ENCODE measurements around the gene MBTPS1.

MBTPS1 gene

DNA sequence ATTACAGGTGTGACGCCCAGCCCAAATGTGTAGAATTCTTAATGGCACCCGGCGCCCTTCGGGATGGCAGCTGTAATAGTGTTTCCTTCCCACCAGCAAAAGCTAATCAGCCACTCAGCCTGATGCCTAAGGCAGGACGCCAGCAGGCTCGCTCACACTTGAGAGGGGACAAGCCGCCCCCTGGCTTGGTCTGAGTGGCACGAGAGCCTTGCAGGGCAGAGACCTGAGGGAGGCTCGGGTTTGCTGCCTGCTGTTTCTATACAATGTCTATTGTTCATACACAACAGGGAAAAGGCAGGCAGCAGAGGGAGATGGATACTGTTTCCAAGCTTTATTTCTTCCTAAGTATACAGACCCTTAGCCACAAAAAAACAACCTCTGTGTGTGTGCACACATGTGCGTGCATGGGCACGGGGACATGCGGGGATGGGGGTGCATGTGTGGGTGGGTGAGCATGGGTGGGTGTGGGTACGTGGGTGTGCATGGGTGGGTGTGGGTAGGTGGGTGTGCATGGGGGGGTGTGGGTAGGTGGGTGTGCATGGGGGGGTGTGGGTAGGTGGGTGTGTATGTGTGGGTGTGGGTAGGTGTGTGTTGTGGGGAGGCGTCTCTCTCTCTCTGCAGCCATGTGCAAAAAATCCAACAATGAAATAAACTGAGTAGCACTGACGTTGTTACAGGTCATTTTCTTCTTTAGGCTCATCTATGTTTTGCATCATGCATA, 84.1 kb downstream of the MBTPS1 start:
- no peak for DNase-seq

DNA sequence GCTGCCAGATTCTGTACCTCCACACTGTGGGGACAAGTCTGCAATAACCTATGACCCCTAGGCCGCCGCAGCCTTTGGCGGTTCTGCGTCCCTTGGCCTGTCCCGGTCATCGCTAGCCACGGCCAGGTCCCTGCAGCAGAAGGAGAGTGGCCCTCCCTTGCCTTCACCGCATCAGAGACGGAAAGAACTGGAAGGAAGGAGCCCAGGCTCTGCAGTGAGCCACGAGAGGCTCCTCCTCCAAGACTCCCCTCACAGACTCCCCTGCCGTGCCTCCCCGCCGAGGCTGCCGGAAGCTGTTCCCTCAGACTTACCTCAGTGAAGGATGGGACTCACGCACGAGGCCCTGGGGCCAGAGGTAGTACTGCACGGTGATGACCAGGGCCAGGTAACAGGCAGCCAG, 85.2 kb downstream of the MBTPS1 start:
- no peak for DNase-seq

DNA sequence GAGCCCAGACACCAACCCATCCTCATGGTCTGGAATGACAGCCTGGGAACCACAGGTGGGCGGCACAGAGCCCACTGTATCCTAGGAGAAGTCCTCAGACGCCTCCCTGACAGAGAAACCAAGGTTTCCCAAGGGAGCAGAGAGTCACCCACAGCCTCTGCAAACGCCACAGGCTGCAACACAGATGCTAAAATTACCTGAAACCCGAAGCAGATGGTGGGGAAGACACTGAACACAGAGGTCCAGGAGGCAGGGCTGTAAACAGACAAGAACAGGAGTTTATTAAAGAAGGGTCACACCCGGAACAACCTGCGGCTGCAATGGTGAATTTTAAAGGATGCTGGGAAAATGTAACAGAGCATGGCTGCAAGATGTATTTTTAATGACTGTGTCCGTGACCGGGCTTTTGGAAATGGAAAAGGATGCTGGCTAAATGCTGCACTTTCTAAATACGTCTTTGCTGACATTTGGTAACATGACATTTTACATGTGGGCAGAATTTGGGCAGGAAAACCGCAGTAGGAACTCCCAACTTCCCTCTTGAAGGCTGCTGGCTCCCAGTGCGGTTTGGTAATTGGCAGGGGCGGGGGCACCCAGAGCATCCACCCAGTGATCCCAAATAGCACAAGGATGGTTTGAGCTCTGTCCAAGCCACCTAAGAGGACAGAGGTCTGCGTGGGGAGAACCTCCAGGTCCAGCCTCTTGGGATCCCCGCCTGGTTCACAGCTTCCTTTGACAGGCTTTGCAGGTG, 87.3 kb downstream of the MBTPS1 start:
- DNase-seq, result peak; percentile 12

DNA sequence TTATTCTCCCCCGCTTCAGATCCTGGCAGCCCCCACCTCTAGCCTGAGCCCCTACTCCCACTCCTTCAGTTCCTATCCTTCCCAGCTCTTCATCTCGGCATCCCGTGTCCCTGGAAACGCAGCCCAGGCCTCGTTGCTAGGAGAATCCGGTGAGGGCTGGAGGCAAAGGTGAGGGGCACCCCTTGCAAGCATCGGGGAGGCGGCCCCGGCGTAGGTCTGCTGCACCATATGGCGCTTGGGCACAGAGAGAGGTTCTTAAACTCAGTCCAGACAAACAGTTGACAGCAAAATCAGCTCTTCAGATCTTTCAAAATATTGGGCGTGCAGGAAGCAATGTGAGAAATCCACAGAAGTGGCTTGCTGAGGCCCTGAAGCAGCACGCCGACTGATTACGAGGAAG, 89.1 kb downstream of the MBTPS1 start:
- DNase-seq, result no peak

DNA sequence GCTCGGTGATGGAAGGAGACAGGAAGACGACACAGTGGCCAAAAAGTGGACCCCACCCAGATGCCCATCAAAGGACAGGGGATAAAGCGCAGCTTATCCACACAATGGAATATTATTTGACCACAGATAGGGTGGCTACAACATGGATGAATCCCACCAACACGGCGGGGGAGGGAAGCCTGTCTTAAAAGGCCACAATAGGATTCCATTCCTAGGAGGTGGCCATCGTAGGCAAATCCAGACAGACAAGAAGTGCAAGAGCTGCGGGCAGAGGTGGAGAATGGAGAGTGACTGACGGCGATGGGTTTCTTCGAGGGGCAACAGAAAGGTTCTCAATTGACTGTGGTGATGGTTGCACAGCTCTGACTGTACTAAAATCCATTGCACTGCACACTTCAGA, 90.1 kb downstream of the MBTPS1 start:
- DNase-seq, result no peak

DNA sequence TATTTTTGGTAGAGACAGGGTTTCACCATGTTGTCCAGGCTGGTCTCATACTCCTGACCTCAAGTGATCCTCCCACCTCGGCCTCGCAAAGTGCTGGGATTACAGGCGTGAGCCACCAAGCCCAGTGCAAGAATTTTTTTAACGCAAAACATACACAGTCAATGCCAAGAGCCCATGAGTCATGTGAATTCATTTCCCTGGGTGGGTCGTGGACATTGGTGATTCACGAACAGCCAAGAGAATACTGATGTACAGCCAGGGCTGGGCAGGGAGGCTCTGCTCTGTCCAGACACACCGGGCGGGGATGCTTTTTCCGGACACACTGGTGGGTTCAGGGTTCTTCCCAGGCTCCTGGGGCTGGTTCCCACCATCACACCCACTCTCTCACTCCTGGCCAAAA, 91.9 kb downstream of the MBTPS1 start:
- DNase-seq, result no peak

DNA sequence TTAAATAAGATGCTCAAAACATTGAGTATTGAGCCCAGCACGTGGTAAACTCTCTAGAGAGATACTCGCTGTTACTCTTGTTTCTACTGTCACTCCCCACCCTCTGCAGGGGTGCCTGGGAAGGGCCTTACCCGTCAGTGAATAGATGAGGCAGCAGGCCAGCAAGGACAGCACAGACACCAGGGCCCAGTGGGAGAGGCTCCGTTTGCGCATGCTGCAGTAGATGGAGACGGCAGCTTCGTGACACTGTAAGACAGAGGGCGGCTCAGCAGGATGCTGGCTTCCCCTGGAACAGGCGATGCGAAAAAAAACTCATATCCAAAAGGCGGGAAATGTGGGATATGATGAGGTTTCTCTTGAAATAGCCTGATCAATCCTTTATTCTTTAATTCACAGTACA, 94.1 kb downstream of the MBTPS1 start:
- no peak for DNase-seq

DNA sequence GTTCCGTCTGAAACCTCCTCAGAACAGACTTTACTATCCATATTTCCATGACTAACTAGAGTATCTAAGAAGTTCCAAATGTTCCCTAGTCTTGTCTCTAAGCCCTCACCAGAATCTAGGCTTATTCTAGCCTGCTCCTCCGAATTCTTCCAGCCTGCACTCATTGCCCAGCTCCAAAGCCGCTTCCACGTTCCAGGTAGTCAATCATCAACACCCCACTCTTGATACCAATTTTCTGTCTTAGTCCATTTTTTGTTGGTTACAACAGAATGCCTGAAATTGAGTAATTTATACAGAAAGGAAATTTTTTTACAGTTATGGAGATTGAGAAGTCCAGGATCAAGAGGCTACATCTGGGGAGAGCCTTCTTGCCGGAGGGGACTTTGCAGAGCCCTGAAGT, 95.3 kb downstream of the MBTPS1 start:
- DNase-seq, result no peak

DNA sequence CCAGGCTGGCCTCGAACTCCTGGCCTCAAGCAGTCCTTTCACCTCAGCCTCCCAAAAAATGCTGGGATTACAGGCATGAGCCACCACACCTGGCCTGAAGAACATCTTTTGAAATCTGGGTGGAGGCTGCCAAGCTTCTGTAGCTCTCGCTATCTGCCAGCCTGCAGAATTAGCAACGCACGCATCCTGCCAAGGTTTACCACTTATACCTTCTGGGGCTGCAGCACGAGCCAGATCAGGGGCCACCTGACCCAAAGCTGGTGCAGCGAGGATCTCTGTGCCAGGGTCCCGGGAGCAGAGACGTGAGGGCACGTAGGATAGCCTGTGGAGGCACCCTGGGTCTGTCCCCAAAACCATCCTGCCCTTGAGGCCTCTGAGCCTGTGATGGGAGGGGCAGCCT, 96.4 kb downstream of the MBTPS1 start:
- DNase-seq, result no peak

DNA sequence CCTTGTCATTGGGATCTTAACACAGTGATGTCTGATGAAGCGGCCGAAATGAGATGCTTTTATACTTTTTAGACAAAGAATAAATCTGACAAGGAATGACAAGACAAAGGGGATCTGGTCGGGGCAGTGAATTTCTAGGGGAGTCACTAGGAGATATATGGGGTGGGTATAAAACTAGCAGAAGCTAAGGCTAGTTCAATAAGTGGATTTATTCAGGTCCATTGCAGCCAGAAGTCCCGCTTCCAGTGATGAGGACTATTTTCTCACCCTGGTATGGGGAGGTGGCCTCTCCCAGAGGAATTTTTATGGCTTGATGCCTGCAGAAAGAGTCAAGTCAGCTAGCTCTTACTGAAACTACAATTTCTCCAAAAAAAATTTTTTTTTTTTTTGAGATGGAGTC, 98.0 kb downstream of the MBTPS1 start:
- DNase-seq, result no peak

DNA sequence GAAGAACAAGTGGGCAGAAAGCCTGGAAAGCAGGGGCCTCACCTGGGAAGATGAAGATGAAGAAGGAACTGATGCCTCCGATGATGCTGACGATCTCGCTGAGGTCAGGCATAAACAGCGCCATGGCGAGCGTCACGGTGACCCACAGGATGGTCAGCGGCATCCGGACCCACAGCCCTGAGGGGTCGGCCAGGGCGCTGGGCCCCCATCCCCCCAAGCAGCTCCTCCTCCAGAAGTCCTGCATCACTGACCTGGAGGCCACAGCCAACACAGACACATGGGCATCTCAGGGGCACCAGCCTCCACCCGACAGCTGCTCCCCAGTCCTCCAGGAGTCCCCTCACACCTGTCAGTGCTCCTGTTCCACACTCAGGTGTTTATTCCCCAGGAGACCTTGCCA, 100.3 kb downstream of the MBTPS1 start:
- no peak for DNase-seq

DNA sequence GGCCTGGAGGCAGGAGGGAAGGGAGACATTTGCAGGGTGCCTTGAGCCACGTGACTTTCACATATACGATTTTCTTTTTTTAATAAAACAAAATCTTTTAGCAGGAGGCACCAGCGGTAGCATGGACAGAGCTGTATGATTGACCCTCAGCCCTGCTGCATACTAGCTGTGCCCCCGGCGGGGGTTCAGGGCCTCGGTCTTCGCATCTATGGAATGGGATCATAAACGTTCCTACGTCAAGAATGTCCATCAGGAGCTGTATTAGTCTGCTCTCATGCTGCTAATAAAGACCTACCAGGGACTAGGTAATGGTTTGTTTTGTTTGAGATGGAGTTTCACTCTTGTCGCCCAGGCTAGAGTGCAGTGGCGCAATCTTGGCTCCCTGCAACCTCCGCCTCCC, 101.3 kb downstream of the MBTPS1 start:
- DNase-seq, result no peak

DNA sequence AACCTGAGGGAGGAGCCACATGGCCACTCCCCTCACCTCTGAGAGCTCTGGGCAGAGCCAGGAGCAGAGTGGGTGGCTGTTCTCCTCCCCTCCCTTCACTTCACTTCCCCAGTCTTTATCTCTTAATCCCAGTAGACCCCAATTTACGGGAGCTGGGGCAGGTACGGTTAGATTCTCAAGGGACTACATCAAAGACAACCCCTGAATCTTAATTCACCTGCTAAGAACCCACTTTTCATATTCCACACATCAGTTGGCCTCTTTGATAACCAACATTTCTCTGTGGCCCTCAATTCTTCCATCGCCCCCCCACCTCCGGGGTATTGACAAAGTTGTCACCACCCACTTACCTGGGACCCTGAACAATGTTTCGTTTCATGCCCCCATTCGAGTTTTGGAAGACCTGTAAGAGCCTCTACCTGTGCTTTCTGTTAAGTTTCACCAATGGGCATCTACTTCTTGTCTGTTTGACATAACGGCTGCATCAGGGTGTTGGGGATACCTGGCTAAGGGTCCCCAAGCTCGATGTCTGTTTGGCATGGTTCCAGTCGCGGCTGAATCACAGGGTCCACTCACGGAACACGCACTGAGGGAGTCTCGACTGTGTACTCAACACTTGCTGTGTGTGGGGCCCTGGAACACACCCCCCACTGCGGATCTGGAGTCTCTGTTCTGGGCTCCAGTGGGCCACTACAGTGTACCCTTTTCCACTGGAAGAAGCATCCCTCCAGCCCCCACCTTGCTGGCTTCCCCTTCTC, 102.0 kb downstream of the MBTPS1 start:
- DNase-seq, result no peak

DNA sequence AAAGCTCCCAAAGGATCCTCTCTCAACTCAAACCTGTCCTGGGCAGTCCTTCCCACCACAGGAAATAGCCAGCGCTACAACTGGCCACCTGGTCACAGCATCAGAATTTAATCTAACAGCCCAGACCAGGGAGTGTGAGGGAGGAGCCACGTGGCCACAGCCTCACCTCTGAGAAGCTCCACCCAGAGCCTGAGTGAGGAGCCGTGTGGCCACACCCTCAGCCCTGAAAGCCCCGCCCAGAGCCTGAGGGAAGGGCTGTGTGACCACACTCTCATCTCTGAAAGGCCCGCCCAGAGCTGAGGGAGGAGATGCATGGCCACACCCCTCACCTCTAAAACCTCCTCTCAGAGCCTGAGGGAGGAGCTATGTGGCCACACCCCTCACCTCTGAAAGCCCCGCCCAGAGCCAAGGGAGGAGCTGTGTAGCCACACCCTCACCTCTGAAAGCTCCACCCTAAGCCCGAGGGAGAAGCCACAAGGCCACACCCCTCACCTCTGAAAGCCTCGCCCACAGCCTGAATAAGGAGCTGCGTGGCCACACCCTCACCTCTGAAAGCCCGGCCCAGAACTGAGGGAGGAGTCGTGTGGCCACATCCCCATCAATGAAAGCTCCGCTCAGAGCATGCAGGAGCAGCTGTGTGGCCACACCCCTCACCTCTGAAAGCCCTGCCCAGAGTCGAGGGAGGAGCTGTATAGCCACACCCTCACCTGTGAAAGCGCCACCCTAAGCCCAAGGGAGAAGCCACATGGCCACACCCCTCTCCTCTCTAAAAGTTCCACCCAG, 102.8 kb downstream of the MBTPS1 start:
- DNase-seq, result peak; percentile 9

DNA sequence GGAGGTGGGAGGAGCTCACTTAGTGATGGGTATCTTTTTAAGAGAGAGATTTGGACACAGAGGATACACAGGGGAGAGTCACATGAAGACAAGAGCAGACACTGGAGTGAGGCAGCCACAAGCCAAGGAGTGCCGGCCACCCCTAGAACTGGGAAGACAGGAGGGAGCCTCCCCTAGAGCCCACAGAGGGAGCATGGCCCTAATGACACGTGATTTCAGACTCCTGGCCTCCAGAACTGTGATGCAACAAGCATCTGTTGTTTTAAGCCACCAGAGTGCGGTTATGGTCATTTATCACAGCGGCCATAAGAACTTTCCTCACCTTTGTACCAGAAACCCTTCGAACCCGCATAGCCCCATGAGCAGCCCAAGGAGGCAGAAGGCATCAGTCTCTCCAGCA, 107.5 kb downstream of the MBTPS1 start:
- DNase-seq, result no peak

DNA sequence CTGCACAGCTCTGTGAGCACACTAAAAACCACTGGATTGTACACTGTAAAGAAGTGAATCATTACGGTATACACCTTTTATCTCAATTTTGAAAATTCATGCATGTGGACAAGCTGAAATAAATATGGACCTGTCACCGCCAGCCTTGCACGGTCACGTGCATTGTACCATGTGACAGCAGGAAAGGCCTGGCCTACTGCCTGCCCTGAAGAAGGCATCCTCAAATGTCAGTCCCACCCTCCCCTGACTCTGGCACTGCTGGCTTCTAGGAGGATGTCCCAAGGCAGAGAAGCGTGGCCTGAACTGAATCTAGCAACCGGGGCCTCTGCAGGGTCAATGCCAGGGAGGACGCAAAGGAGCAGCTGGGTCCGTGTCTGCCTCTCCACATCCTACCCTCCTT, 108.8 kb downstream of the MBTPS1 start:
- DNase-seq, result no peak

DNA sequence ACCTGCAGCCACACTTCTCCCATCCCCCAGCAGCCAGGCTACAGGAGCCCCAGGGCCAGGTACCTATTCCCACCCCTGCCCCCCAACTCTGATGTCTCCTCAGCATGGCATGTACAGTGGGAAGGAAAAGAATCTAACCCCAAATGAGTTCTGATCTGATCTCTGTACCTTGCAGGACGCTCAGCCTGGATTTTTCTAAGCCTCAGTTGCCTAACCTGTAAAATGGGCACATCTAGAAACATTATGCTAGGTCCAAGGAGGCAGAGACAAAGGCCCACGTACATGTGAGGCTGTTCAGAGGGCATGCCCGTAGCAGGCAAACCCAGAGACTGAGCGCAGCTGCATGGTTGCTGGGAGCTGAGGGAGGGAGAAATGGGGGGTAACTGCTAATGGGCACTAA, 109.2 kb downstream of the MBTPS1 start:
- no peak for DNase-seq

DNA sequence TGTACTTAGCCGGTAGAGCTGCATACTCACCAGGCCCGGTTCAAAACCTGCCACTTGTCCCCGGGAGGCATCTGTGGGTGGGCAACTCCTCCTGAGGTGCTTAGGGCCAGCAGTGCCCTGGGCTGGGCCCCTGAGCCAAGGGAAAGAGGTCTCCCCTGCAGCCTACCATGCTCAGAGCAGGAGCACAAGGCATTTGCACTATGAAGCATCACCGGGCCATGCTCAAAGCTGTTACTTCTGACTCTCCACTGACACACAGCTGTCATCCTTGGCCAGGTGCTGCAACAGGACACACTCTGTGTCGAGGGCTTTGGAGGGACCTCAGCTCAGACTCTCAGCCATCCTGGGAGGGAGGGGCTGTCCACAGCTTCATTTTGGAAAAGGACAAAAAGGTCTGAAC, 111.4 kb downstream of the MBTPS1 start:
- DNase-seq, result no peak

DNA sequence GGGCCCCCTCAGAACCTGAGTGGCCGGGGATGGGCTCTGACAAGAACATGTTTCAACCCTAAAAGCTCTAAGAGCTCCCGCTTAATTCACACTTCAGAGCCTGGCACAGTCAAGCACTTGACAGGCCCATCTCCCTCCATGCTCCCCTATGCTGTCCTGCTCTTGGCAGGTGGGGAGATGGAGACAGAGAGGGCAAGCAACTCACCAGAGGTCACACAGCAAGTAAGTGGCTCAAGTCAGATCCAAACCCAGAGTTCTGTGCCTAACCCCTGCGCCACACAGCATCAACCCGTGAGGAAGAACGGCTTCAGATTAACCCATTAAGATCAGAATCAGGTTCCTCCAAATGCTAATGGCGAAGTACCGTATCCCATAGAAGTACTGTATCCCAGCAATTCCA, 112.3 kb downstream of the MBTPS1 start:
- no peak for DNase-seq
